Keratinocyte (primary cell): ENCODE measurements around the gene RAB2B. TPM values are rescaled to one million over a fixed set of nuclear protein-coding genes. Genes with fewer than 3 reads are reported as not detected.

Experiments used
- DNase-seq: peaks from one replicate; pipeline ENCODE4 v3.0.0-alpha.2; 2011; ENCODE audit warnings: low read depth, missing footprints, low spot score
- FAIRE-seq: peaks from 2 replicates; lab custom pipeline; 2011; peaks lifted over from hg19 to GRCh38; lab: Jason Lieb, UNC
- H2AFZ ChIP-seq: 2 replicates; pipeline ENCODE4 v1.6.0; 2012; ENCODE audit warnings: low read length, control low read depth, inconsistent platforms; ENCODE audit not compliant: control insufficient read depth
- H3K27ac ChIP-seq: 2 replicates; pipeline ENCODE4 v1.5.1; 2011; ENCODE audit warnings: low read length; ENCODE audit not compliant: control insufficient read depth, insufficient read depth
- H3K27me3 ChIP-seq: 3 replicates; pipeline ENCODE4 v1.6.0; 2011; ENCODE audit warnings: low read length; ENCODE audit not compliant: control insufficient read depth, insufficient read depth; ENCODE audit errors: extremely low read depth
- H3K36me3 ChIP-seq, 2 experiments: 2 replicates in 1 of 2; 3 replicates in 1 of 2; pipeline ENCODE4 v1.5.1; 2011; ENCODE audit warnings: low read length in 2 of 2, mild to moderate bottlenecking in 1 of 2; ENCODE audit not compliant: control insufficient read depth in 2 of 2, insufficient read depth in 2 of 2; ENCODE audit errors: extremely low read depth in 1 of 2
- H3K4me1 ChIP-seq: 3 replicates; pipeline ENCODE4 v1.5.1; 2011; ENCODE audit warnings: low read length; ENCODE audit not compliant: control insufficient read depth, insufficient read depth; ENCODE audit errors: extremely low read depth
- H3K4me2 ChIP-seq: 3 replicates; pipeline ENCODE4 v1.6.0; 2011; ENCODE audit warnings: low read depth, low read length; ENCODE audit not compliant: control insufficient read depth, insufficient read depth; ENCODE audit errors: extremely low read depth
- H3K4me3 ChIP-seq, 3 experiments: fragments of 200-600 bp in 1 of 3; sonication (generic) in 1 of 3; 2 replicates in 2 of 3; 3 replicates in 1 of 3; pipeline ENCODE4 v1.5.1; 2011 to 2016; ENCODE audit warnings: low read length in 3 of 3, mild to moderate bottlenecking in 3 of 3, control low read depth in 2 of 3, inconsistent platforms in 1 of 3, low read depth in 1 of 3, mixed read lengths in 1 of 3, mixed run types in 1 of 3, moderate library complexity in 1 of 3; ENCODE audit not compliant: control insufficient read depth in 2 of 3, insufficient read depth in 2 of 3; ENCODE audit errors: extremely low read depth in 1 of 3
- H3K79me2 ChIP-seq: 2 replicates; pipeline ENCODE4 v1.6.0; 2012; ENCODE audit warnings: low read length; ENCODE audit not compliant: control insufficient read depth, insufficient read depth
- H3K9ac ChIP-seq: 3 replicates; pipeline ENCODE4 v1.6.0; 2011; ENCODE audit warnings: low read length; ENCODE audit not compliant: control insufficient read depth, insufficient read depth; ENCODE audit errors: extremely low read depth
- H3K9me1 ChIP-seq: 3 replicates; pipeline ENCODE4 v1.6.0; 2011; ENCODE audit warnings: low read length; ENCODE audit not compliant: control insufficient read depth, insufficient read depth; ENCODE audit errors: extremely low read depth
- H3K9me3 ChIP-seq: 2 replicates; pipeline ENCODE4 v1.5.1; 2012; ENCODE audit warnings: low read depth, low read length; ENCODE audit not compliant: control insufficient read depth
- H4K20me1 ChIP-seq: 3 replicates; pipeline ENCODE4 v1.6.0; 2011; ENCODE audit warnings: low read length; ENCODE audit not compliant: control insufficient read depth, insufficient read depth; ENCODE audit errors: extremely low read depth
- EZH2 ChIP-seq: IDR thresholded peaks from one replicate; pipeline ENCODE4 v1.6.1; 2012; ENCODE audit warnings: inconsistent platforms, mild to moderate bottlenecking, low read length, moderate library complexity
- dilution Hi-C: fragments of 300-500 bp; cut with MboI; formaldehyde crosslinking; loops from one replicate; pipeline ENCODE4 v1.7.0; 2020; ENCODE audit warnings: low sequenced_read_pairs; ENCODE audit not compliant: extremely low pct_ligation_motif_present
- polyA plus RNA-seq, 5 experiments: library from polyadenylated mRNA; depleted of rRNA in 3 of 5; stranded (reverse) in 3 of 5; stranded (forward) in 1 of 5; unstranded in 1 of 5; fragments of >200 nt; gene quantifications; 1 replicate in 1 of 5; 2 replicates in 3 of 5; 3 replicates in 1 of 5; pipeline versions ENCODE4 v1.2.1 to v1.2.3, GENCODE V29; 2011 to 2012; ENCODE audit warnings: missing spikeins in 2 of 5, low read depth in 1 of 5, low replicate concordance in 1 of 5
- TF ChIP-seq, protein P1 (sequence below), 3 experiments: IDR thresholded peaks in 1 of 3; conservative IDR thresholded peaks in 1 of 3; optimal IDR thresholded peaks in 1 of 3; 2 replicates in 2 of 3; 3 replicates in 1 of 3; pipeline versions ENCODE3 to v1.5.1; 2011; ENCODE audit warnings: low read length in 3 of 3, mild to moderate bottlenecking in 3 of 3, moderate library complexity in 2 of 3, control low read depth in 1 of 3, inconsistent platforms in 1 of 3; ENCODE audit not compliant: insufficient read depth in 2 of 3; ENCODE audit errors: extremely low read depth in 1 of 3

Gene RAB2B
- polyA plus RNA-seq, 1 donor (not counting 4 experiments of a cell fraction or from before 2014, with no cell fraction given), result 18.3 TPM

DNA sequence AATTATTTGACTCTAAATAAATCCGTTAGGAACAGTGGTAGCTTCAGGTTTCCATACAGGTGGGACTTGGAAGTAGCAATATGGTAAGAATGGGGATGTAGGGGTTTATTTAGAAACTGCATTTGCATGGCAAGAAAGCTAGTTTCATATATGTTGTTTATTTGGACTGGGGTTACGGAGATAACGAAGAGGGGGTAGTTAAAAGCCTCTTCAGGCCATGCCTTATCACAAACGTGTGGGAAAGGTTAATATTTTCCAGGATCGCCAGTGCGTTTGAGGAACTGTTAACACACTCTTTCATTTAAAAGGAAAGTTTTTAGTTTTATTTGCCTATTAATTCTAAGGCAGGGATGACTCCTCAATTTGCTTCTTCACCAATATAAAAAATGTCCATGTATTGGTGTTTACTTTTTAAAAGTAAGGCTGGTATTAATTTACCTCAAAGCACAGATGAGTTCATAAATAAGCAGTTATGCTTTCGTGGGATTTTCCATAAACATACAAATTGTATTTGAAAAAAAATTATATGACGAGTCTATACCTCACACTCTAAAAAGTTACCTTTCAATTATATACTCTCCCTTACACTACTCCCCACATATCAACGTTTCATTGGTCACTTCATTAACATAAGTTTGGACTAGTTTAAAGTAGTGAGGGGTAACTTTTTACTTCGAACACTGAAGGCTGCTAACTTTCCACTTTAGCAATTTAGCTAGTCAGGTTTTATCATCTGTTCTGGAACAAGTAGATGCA is 814 bp downstream of the RAB2B start:
- H3K9me3 ChIP-seq, result no peaks in the 10 kb centered on the region

DNA sequence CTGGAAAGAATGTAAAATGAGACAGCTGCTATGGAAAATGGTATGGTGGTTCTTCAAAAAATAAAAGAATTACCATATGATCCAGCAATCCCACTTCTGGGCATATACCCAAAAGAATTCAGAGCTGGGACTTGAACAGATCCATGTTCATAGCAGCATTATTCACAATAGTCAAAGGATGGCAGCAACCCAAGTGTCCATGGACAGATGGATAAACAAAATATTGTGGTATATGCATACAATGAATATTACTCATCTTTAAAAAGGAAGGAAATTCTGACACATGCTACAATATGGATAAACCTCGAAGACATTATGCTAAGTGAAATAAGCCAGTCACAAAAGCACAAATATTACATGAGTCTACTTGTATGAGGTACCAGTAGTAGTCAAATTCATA is 9.1 kb downstream of the RAB2B start:
- Histone ChIP-seq H3K27me3 (no peaks in the 10 kb centered on the region), H3K27ac (no peak overlapping the region), H3K4me2 (no peak overlapping the region), H3K4me3 (no peak overlapping the region), H3K36me3 (peaks cover 0 to 3% of the 10 kb centered on the region in 2 experiments), H3K9me1 (no peaks in the 10 kb centered on the region), H3K9me3 (no peaks in the 10 kb centered on the region), H3K79me2 (no peaks in the 10 kb centered on the region), H3K4me1 (no peaks in the 10 kb centered on the region), H2AFZ (no peak overlapping the region), H3K9ac (no peak overlapping the region), H4K20me1 (no peaks in the 10 kb centered on the region)
- dilution Hi-C loops, result no loop called here
- DNase-seq (no peak), FAIRE-seq (no peak)
- TF ChIP-seq, protein P1, sequence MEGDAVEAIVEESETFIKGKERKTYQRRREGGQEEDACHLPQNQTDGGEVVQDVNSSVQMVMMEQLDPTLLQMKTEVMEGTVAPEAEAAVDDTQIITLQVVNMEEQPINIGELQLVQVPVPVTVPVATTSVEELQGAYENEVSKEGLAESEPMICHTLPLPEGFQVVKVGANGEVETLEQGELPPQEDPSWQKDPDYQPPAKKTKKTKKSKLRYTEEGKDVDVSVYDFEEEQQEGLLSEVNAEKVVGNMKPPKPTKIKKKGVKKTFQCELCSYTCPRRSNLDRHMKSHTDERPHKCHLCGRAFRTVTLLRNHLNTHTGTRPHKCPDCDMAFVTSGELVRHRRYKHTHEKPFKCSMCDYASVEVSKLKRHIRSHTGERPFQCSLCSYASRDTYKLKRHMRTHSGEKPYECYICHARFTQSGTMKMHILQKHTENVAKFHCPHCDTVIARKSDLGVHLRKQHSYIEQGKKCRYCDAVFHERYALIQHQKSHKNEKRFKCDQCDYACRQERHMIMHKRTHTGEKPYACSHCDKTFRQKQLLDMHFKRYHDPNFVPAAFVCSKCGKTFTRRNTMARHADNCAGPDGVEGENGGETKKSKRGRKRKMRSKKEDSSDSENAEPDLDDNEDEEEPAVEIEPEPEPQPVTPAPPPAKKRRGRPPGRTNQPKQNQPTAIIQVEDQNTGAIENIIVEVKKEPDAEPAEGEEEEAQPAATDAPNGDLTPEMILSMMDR (optimal IDR thresholded peaks at IDR 0.05 in 1 of 3, IDR thresholded peaks at IDR 0.05 in 1 of 3, conservative IDR thresholded peaks at IDR 0.05 in 1 of 3; ENCODE audit: extremely low read depth in 1 of 3, insufficient read depth in 2 of 3, low read length in 3 of 3), result no peak
- no peak for TF ChIP-seq EZH2

More for the DNA sequence above, 814 bp downstream of the RAB2B start:
- DNase-seq, result no peak
- Histone ChIP-seq H3K36me3 (peaks cover 0 to 4% of the 10 kb centered on the region in 2 experiments), H3K4me1 (peaks cover 13% of the 10 kb centered on the region), H3K9me1 (no peaks in the 10 kb centered on the region), H4K20me1 (no peaks in the 10 kb centered on the region), H3K9ac (peak overlapping the region; percentile 91), H3K79me2 (peaks cover 38% of the 10 kb centered on the region), H3K27ac (peak overlapping the region; percentile 92), H3K4me2 (peak overlapping the region; percentile 88), H3K27me3 (no peaks in the 10 kb centered on the region), H3K4me3 (peak overlapping the region; percentile 97 to 99 (median 98)), H2AFZ (peak overlapping the region; percentile 75)
- TF ChIP-seq, protein P1 (optimal IDR thresholded peaks at IDR 0.05 in 1 of 3, IDR thresholded peaks at IDR 0.05 in 1 of 3, conservative IDR thresholded peaks at IDR 0.05 in 1 of 3; ENCODE audit: extremely low read depth in 1 of 3, insufficient read depth in 2 of 3, low read length in 3 of 3), result no peak
- no peak for TF ChIP-seq EZH2
- FAIRE-seq, result no peak
- dilution Hi-C loops, result no loop called here
